Stomach (tissue), 9 donors: Measurements from ENCODE around the gene KRT38. TPM values are rescaled to one million over a fixed set of nuclear protein-coding genes. Genes with fewer than 3 reads are reported as not detected.

Experiments used
- DNase-seq, 2 donors: peaks; one replicate each; pipeline versions ENCODE4 v3.0.0 to v3.0.0-alpha.2; 2013 to 2019
- H3K27ac ChIP-seq, 5 donors: fragments of 200-600 bp in 4 of 5; sonication (generic) in 4 of 5; one replicate each; pipeline ENCODE4 v1.5.1; 2013 to 2019; ENCODE audit warnings: mild to moderate bottlenecking in 1 of 5, moderate library complexity in 1 of 5
- H3K27me3 ChIP-seq, 3 donors: fragments of 200-600 bp; sonication (generic); one replicate each; pipeline ENCODE4 v1.5.1; 2017 to 2019; ENCODE audit warnings: mixed run types in 1 of 3
- H3K36me3 ChIP-seq, 4 donors: fragments of 200-600 bp; sonication (generic); 1 replicate in 3 of 4; 2 replicates in 1 of 4; pipeline ENCODE4 v1.5.1; 2016 to 2019
- H3K4me1 ChIP-seq, 4 donors: fragments of 200-600 bp; sonication (generic); one replicate each; pipeline ENCODE4 v1.5.1; 2016 to 2019
- H3K4me3 ChIP-seq, 4 donors: fragments of 200-600 bp; sonication (generic) in 3 of 4; one replicate each; pipeline ENCODE4 v1.5.1; 2016 to 2019; ENCODE audit warnings: mild to moderate bottlenecking in 1 of 4
- H3K9me3 ChIP-seq, 4 donors: fragments of 200-600 bp; sonication (generic); one replicate each; pipeline ENCODE4 v1.5.1; 2016 to 2019
- EP300 ChIP-seq: sonication (generic); formaldehyde crosslinking; IDR thresholded peaks from one replicate; pipeline ENCODE4 v1.6.1; 2017; ENCODE audit warnings: antibody characterized with exemption
- POLR2A ChIP-seq, 4 donors: fragments of 450-650 bp; IDR thresholded peaks; one replicate each; pipeline ENCODE4 v1.6.1; 2016; ENCODE audit warnings: antibody characterized with exemption in 4 of 4, control low read depth in 2 of 4, mild to moderate bottlenecking in 1 of 4, moderate library complexity in 1 of 4
- POLR2AphosphoS5 ChIP-seq, 3 donors: sonication (generic); formaldehyde crosslinking; IDR thresholded peaks; one replicate each; pipeline ENCODE4 v1.6.1; 2016; ENCODE audit warnings: antibody characterized with exemption in 3 of 3
- WGBS, 5 donors: extraction: QIAGEN DNeasy Blood & Tissue Kit in 3 of 5; methylation state at CpG; one replicate each; pipeline versions ENCODE4 v1.1.5 to v1.1.7; 2013 to 2018; 5-methylcytosine and 5-hydroxymethylcytosine counted together
- intact Hi-C: fragments of 100-400 bp; cut with DNase I; formaldehyde crosslinking; loops from one replicate; pipeline ENCODE4 v1.15.1; 2023; ENCODE audit warnings: low total_unique reads
- polyA plus RNA-seq, 3 donors: library from polyadenylated mRNA; stranded (reverse); fragments of 200-250 nt; gene quantifications; one replicate each; pipeline ENCODE4 v1.2.3, GENCODE V29; 2013
- total RNA-seq, 5 donors: library from RNA; depleted of rRNA; stranded (reverse); fragments of >200 nt; gene quantifications; one replicate each; pipeline versions ENCODE4 v1.1.0 to v1.2.3, GENCODE V29; 2014 to 2016
- TF ChIP-seq, protein P1 (sequence below), 7 experiments: fragments of 450-650 bp in 4 of 7; fragments of 200-600 bp in 3 of 7; sonication (generic) in 3 of 7; IDR thresholded peaks; one replicate each; pipeline ENCODE4 v1.5.1; 2016 to 2019; ENCODE audit warnings: antibody characterized with exemption in 7 of 7, control low read depth in 2 of 7, mild to moderate bottlenecking in 1 of 7
- donor health status: healthy with polysubstance abuse.
- donor health status: Bipolar disorder and iron deficiency.
- donor health status: healthy.

KRT38 gene
- total and polyA plus RNA-seq, 8 donors: not detected

DNA sequence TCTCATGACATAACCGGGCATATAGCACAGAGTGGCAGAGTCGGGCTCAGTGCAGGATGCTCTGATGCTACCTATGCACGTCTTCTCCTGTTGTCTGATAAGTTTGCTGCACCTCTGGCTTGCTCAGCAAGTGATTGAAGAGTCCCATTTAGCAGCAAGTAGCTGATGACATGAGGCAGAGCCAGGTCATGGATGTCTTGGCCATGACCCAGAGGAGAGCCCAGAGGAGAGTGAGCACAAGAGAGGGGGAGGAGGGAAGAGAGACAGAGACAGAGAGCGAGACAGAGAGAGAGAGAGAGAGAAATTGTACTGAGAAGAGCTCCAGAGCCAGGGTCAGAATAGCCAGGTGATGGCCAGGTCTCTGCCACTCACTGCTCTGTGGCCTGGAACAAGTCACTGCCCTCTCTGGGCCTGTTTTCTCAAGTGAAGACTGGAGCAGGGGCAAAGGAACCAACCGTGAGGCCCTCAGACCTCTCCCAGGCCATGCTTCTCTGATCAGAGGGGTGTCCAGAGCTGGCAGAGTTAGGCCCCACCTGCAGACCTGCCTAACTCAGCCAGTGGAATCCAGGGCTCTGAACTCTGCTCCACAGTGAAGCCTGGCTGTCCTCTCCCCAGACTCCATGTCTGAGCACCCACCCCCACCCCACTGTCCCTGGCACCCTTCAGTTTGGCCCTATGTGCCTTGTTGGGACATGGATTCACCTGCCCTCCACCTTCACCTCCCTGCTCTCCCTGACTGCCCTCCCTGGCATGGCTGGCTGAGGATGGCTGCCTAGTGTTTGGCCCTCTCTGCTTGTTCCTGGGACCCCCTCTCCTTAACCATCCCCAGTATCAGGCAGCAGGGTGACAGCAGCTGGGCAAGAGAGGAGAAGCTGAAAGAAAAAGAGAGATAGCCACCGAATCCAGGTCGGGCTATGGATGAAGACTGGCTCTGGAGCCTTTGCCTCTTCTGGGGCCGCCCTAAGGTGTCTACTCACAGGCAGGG is 44.4 kb upstream of the KRT38 start:
- Histone ChIP-seq H3K27me3 (peaks cover 0 to 15% (median 0%) of the 10 kb centered on the region in 3 donors), H3K36me3 (no peaks in the 10 kb centered on the region), H3K4me3 (no peak overlapping the region), H3K27ac (no peak overlapping the region), H3K9me3 (no peaks in the 10 kb centered on the region), H3K4me1 (peaks cover 0 to 15% (median 5%) of the 10 kb centered on the region in 4 donors)
- intact Hi-C loops: no loop called here
- 73 to 91% (median 86%) methylated on average over 8 of the region's 8 CpGs for WGBS, 5 donors
- TF ChIP-seq EP300 (no peak), POLR2AphosphoS5 (IDR thresholded peaks at IDR 0.05) (no peak), POLR2A (IDR thresholded peaks at IDR 0.05) (no peak)
- TF ChIP-seq, protein P1, sequence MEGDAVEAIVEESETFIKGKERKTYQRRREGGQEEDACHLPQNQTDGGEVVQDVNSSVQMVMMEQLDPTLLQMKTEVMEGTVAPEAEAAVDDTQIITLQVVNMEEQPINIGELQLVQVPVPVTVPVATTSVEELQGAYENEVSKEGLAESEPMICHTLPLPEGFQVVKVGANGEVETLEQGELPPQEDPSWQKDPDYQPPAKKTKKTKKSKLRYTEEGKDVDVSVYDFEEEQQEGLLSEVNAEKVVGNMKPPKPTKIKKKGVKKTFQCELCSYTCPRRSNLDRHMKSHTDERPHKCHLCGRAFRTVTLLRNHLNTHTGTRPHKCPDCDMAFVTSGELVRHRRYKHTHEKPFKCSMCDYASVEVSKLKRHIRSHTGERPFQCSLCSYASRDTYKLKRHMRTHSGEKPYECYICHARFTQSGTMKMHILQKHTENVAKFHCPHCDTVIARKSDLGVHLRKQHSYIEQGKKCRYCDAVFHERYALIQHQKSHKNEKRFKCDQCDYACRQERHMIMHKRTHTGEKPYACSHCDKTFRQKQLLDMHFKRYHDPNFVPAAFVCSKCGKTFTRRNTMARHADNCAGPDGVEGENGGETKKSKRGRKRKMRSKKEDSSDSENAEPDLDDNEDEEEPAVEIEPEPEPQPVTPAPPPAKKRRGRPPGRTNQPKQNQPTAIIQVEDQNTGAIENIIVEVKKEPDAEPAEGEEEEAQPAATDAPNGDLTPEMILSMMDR (IDR thresholded peaks at IDR 0.05): no peak
- DNase-seq: no peak

DNA sequence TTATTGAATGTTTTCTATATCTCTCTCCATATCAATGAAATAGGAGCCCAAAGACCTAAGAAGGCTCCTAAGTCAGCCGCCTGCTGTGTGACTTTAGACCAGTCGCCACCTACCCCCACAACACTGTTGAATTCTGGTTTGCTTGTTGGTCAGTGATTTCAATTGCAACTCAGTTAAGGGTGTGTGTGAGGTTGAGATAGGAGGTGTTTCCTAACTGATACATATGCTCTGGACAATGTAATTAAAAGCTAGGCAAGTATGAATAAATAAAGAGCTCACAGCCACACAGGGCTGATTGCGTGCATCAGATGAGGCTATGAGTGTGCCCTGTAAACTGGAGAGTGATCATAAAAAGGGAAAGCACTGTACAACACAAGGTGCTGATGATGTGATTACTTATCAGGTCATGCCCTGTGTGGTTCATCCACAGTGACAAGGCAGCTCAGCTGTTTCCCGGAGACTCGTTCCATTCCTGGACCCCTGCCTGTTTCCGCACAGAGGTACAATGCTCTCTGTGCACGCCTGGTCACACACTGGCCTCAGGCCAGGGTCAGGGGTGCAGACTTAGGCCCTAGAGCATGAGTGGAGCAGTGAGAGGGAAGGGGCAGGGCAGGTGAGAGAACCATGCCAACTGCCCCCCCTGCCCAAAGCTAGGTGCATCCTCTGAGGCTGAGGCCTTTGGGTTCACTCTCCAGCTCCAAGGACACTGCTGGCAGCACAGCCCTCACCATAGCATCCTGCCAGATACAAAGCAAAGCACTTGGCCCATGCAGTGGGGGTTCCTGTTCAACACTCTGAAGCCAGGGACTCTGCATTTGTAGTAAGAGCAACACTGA is 43.4 kb upstream of the KRT38 start:
- H3K27me3 ChIP-seq: peaks cover 0 to 15% (median 0%) of the 10 kb centered on the region in 3 donors
- intact Hi-C loops: no loop called here
- 28 to 56% (median 33%) methylated on average over 7 of the region's 7 CpGs for WGBS, 5 donors

DNA sequence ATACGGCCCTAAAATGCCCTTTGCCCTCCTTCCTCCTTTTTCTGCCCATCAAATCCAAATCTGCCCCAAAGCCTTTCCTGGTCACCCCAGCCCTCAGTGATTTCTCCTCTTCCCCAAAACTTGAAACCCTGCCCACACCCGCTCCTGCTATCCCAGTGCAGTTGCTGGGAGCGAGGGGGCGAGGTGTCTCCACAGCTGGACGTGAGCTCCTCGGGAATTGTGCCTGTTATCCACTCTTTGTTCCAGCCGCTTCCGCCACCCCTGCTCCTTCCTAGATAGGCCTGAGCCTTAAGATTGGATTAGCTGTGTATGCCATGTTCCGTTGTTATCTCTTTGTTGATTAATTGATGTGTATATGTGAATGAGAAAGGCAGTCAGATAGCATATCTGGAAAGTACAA is 42.7 kb upstream of the KRT38 start:
- no peak overlapping the region for H3K27ac ChIP-seq
- DNase-seq: peak in 1 of 2 donors; percentile 54
- intact Hi-C loops: no loop called here
- H3K4me3 ChIP-seq: no peak overlapping the region
- no peaks in the 10 kb centered on the region for H3K9me3 ChIP-seq
- peaks cover 0 to 15% (median 0%) of the 10 kb centered on the region in 3 donors for H3K27me3 ChIP-seq
- H3K4me1 ChIP-seq: peaks cover 0 to 15% (median 5%) of the 10 kb centered on the region in 4 donors
- WGBS, 5 donors: 16 to 53% (median 37%) methylated on average over 9 of the region's 9 CpGs
- TF ChIP-seq POLR2AphosphoS5 (IDR thresholded peaks at IDR 0.05) (no peak), EP300 (no peak), POLR2A (IDR thresholded peaks at IDR 0.05) (no peak)
- TF ChIP-seq, protein P1 (IDR thresholded peaks at IDR 0.05): no peak
- no peaks in the 10 kb centered on the region for H3K36me3 ChIP-seq

More for the DNA sequence above, 43.4 kb upstream of the KRT38 start:
- Histone ChIP-seq H3K27ac (no peak overlapping the region), H3K36me3 (no peaks in the 10 kb centered on the region), H3K4me1 (peaks cover 0 to 15% (median 5%) of the 10 kb centered on the region in 4 donors), H3K4me3 (no peak overlapping the region), H3K9me3 (no peaks in the 10 kb centered on the region)
- TF ChIP-seq, protein P1 (IDR thresholded peaks at IDR 0.05): no peak
- TF ChIP-seq POLR2AphosphoS5 (IDR thresholded peaks at IDR 0.05): no peak
- no peak for TF ChIP-seq EP300
- TF ChIP-seq POLR2A (IDR thresholded peaks at IDR 0.05): no peak
- no peak for DNase-seq

DNA sequence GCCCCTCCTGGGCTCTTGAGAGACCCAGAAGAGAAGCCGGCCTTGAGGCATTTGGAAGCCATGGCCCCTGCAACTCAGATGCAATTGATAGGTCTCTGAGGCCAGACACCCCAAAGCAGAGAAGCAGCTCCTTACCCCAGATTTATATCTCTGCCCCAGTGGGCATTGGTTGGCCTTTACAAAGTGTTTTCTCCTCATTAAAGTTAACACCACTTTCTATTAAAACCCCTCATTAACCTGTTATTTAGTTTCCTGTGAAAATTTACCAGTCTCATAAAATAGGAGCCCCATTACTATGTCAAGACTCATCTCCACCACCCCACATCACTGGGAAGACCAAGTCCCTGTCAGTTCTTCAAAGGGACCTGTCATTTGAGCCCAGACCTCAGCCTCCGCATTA is 40.3 kb upstream of the KRT38 start, which contains the start of gene KRT35:
KRT35 (minus strand) TSS at position 116 of the 400 bp plus-strand sequence; CDS start at position 62, 54 bp downstream.
- no peaks in the 10 kb centered on the region for H3K27me3 ChIP-seq
- no peak within 1 kb of the TSS for H3K27ac ChIP-seq
- H3K4me3 ChIP-seq: no peak within 1 kb of the TSS
- TF ChIP-seq POLR2AphosphoS5 (IDR thresholded peaks at IDR 0.05) (no peak), EP300 (no peak), POLR2A (IDR thresholded peaks at IDR 0.05) (no peak)
- TF ChIP-seq, protein P1 (IDR thresholded peaks at IDR 0.05): no peak
- H3K4me1 ChIP-seq: peaks cover 0 to 15% (median 5%) of the 10 kb centered on the region in 4 donors
- 91 to 100% (median 97%) methylated on average over 2 of the region's 2 CpGs for WGBS, 5 donors
- intact Hi-C loops: no loop called here
- DNase-seq: no peak
- H3K36me3 ChIP-seq: no peaks in the 10 kb centered on the region
- no peaks in the 10 kb centered on the region for H3K9me3 ChIP-seq
